Measurements from ENCODE around the gene SRRM2. TPM values are rescaled to one million over a fixed set of nuclear protein-coding genes. Genes with fewer than 3 reads are reported as not detected.
A peak's percentile ranks its signal among the peaks of the same experiment; 100 is the strongest.

Gene SRRM2
- total and polyA plus RNA-seq, 2 experiments from 2014 or later = 42.6 to 202 TPM

GRCh38 chr16:2777903-2778629 is 25.6 kb downstream of the SRRM2 start:
- peaks cover 52% of the 10 kb centered on the region for H3K79me2 ChIP-seq (ENCODE audit: insufficient read depth)
- no peaks in the 10 kb centered on the region for H4K20me1 ChIP-seq (ENCODE audit: insufficient read depth)
- peaks cover 17% of the 10 kb centered on the region for H3K4me1 ChIP-seq (ENCODE audit: insufficient read depth)
- H3K9ac ChIP-seq = peak overlapping the region; percentile 99
- H3K36me3 ChIP-seq (ENCODE audit: low read depth) = 0 out of 2 replicates have a peak, but pooled peaks cover 6% of the 10 kb centered on the region
- H3F3A ChIP-seq (ENCODE audit: insufficient read depth) = peaks cover 25% of the 10 kb centered on the region
- H3K4me3 ChIP-seq = peak overlapping the region; percentile 77
- peak overlapping the region; percentile 73 for H2AFZ ChIP-seq
- H3K4me2 ChIP-seq (ENCODE audit: unreplicated experiment) = peak overlapping the region; percentile 95
- in situ Hi-C loops (cut with MboI) = no loop called here
- no peak for TF ChIP-seq EZH2 (IDR thresholded peaks at IDR 0.05; ENCODE audit: insufficient read depth, poor library complexity, severe bottlenecking)
- TF ChIP-seq EZH2phosphoT487 (IDR thresholded peaks at IDR 0.05; ENCODE audit: insufficient read depth, low read depth) = no peak
- H3K9me3 ChIP-seq (ENCODE audit: low read depth) = no peaks in the 10 kb centered on the region
- H3K9me2 ChIP-seq (ENCODE audit: insufficient read depth) = no peaks in the 10 kb centered on the region
- WGBS, 2 experiments (ENCODE audit: low coverage in 1 of 2, low lambda C conversion rate in 2 of 2, missing lambda C conversion rate in 2 of 2) = 9 to 12% methylated on average over 24 to 27 of the region's 27 CpGs
- peak overlapping the region; percentile 93 for H3K27ac ChIP-seq
- DNase-seq = peak; percentile 67
- H3K27me3 ChIP-seq (replicated peaks; ENCODE audit: insufficient read depth) = no peaks in the 10 kb centered on the region

GRCh38 chr16:2778630-2778958 is 26.2 kb downstream of the SRRM2 start:
- no peaks in the 10 kb centered on the region for H3K27me3 ChIP-seq (replicated peaks; ENCODE audit: insufficient read depth)
- DNase-seq = no peak
- H3K9me3 ChIP-seq (ENCODE audit: low read depth) = no peaks in the 10 kb centered on the region
- H4K20me1 ChIP-seq (ENCODE audit: insufficient read depth) = no peaks in the 10 kb centered on the region
- H3K27ac ChIP-seq = peak overlapping the region; percentile 93
- H2AFZ ChIP-seq = no peak overlapping the region
- peaks cover 12% of the 10 kb centered on the region for H3K4me1 ChIP-seq (ENCODE audit: insufficient read depth)
- H3F3A ChIP-seq (ENCODE audit: insufficient read depth) = peaks cover 20% of the 10 kb centered on the region
- in situ Hi-C loops (cut with MboI) = no loop called here
- peak overlapping the region; percentile 77 for H3K4me3 ChIP-seq
- 0 out of 2 replicates have a peak, but pooled peaks cover 2% of the 10 kb centered on the region for H3K36me3 ChIP-seq (ENCODE audit: low read depth)
- 94 to 96% methylated on average over 12 of the region's 12 CpGs for WGBS, 2 experiments (ENCODE audit: low coverage in 1 of 2, low lambda C conversion rate in 2 of 2, missing lambda C conversion rate in 2 of 2)
- H3K79me2 ChIP-seq (ENCODE audit: insufficient read depth) = peaks cover 46% of the 10 kb centered on the region
- TF ChIP-seq EZH2 (IDR thresholded peaks at IDR 0.05; ENCODE audit: insufficient read depth, poor library complexity, severe bottlenecking) = no peak
- TF ChIP-seq EZH2phosphoT487 (IDR thresholded peaks at IDR 0.05; ENCODE audit: insufficient read depth, low read depth) = no peak
- peak overlapping the region; percentile 95 for H3K4me2 ChIP-seq (ENCODE audit: unreplicated experiment)
- no peaks in the 10 kb centered on the region for H3K9me2 ChIP-seq (ENCODE audit: insufficient read depth)
- H3K9ac ChIP-seq = peak overlapping the region; percentile 99

GRCh38 chr16:2779151-2779920 is 26.9 kb downstream of the SRRM2 start:
- in situ Hi-C loops (cut with MboI) = no loop called here
- Histone ChIP-seq H3K4me2 (ENCODE audit: unreplicated experiment) (no peak overlapping the region), H3K9ac (no peak overlapping the region)

DNA sequence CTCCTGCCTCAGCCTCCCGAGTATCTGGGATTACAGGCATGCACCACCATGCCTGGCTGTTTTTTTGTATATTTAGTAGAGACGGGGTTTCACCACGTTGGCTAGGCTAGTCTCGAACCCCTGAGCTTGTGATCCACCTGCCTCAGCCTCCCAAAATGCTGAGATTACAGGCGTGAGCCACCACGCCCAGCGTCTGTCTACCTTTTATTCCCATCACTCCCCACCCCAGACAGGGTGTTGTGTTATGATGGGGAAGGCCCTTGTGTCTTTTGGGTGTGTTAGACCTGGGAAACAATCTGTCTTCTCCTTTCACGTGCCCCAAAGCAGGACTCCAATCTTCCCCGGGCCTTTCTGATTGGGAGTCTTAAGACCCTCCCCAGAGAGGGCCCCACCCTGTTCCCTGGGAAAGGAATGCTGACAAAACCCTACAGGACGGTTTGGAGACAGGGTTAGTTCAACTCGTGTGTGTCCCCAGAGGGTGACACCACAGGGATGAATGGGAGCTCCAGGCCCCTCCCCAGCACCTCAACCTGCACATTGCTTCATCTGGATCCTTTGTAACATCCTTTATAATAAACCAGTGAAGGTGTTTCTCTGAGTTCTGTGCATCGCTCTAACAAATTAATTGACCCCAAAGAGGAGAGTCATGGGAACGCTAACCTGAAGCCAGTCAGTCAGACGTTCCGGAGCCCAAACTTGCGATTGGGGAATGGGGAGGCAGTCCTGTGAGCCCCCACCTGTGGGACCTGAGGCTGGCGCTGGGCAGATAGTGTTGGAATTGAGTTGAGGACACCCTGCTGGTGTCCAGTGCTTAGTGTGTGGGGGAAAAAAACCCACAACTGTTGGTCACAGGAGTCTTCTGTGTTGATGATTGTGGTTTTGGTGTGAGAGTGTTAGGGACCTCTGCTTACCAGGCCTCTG is 27.8 kb downstream of the SRRM2 start:
- Histone ChIP-seq H4K20me1 (ENCODE audit: insufficient read depth) (no peaks in the 10 kb centered on the region), H3K27ac (no peak overlapping the region), H3K79me2 (ENCODE audit: insufficient read depth) (peaks cover 30% of the 10 kb centered on the region), H3K4me3 (no peak overlapping the region), H2AFZ (no peak overlapping the region), H3K27me3 (replicated peaks; ENCODE audit: insufficient read depth) (peaks cover 10% of the 10 kb centered on the region; the same call in 1 of the 2 replicates), H3K9me3 (ENCODE audit: low read depth) (no peaks in the 10 kb centered on the region), H3K9ac (no peak overlapping the region), H3K4me2 (ENCODE audit: unreplicated experiment) (no peak overlapping the region), H3K9me2 (ENCODE audit: insufficient read depth) (no peaks in the 10 kb centered on the region), H3F3A (ENCODE audit: insufficient read depth) (peaks cover 7% of the 10 kb centered on the region), H3K4me1 (ENCODE audit: insufficient read depth) (peaks cover 9% of the 10 kb centered on the region), H3K36me3 (ENCODE audit: low read depth) (no peaks in the 10 kb centered on the region)
- DNase-seq = no peak
- 66 to 67% methylated on average over 17 of the region's 17 CpGs for WGBS, 2 experiments (ENCODE audit: low coverage in 1 of 2, low lambda C conversion rate in 2 of 2, missing lambda C conversion rate in 2 of 2)
- in situ Hi-C loops (cut with MboI) = no loop called here
- TF ChIP-seq EZH2phosphoT487 (IDR thresholded peaks at IDR 0.05; ENCODE audit: insufficient read depth, low read depth) (no peak), EZH2 (IDR thresholded peaks at IDR 0.05; ENCODE audit: insufficient read depth, poor library complexity, severe bottlenecking) (no peak)

More at GRCh38 chr16:2779151-2779920, 26.9 kb downstream of the SRRM2 start:
- Histone ChIP-seq H3K9me2 (ENCODE audit: insufficient read depth) (no peaks in the 10 kb centered on the region), H2AFZ (no peak overlapping the region), H3K9me3 (ENCODE audit: low read depth) (no peaks in the 10 kb centered on the region), H3K4me3 (no peak overlapping the region), H4K20me1 (ENCODE audit: insufficient read depth) (no peaks in the 10 kb centered on the region), H3K27me3 (replicated peaks; ENCODE audit: insufficient read depth) (0 out of 2 replicates have a peak, but pooled peaks cover 1% of the 10 kb centered on the region), H3K79me2 (ENCODE audit: insufficient read depth) (peaks cover 39% of the 10 kb centered on the region), H3K27ac (no peak overlapping the region), H3F3A (ENCODE audit: insufficient read depth) (peaks cover 12% of the 10 kb centered on the region), H3K36me3 (ENCODE audit: low read depth) (no peaks in the 10 kb centered on the region), H3K4me1 (ENCODE audit: insufficient read depth) (peaks cover 10% of the 10 kb centered on the region)
- TF ChIP-seq EZH2 (IDR thresholded peaks at IDR 0.05; ENCODE audit: insufficient read depth, poor library complexity, severe bottlenecking) (no peak), EZH2phosphoT487 (IDR thresholded peaks at IDR 0.05; ENCODE audit: insufficient read depth, low read depth) (no peak)
- no peak for DNase-seq
- 90 to 91% methylated on average over 23 of the region's 23 CpGs for WGBS, 2 experiments (ENCODE audit: low coverage in 1 of 2, low lambda C conversion rate in 2 of 2, missing lambda C conversion rate in 2 of 2)

Data from GM23248 (cell line).